Amniotic epithelial cell (primary cell): ENCODE data around the gene OR11H1.
"Not testable (repeated sequence)": the region's sequence is repeated elsewhere in the genome, so short reads cannot be mapped to it uniquely, and the experiment has no call there.

Experiments used
- DNase-seq: peaks from one replicate; pipeline ENCODE4 v3.0.0-alpha.2; 2010; ENCODE audit warnings: low read depth

The OR11H1 gene, protein sequence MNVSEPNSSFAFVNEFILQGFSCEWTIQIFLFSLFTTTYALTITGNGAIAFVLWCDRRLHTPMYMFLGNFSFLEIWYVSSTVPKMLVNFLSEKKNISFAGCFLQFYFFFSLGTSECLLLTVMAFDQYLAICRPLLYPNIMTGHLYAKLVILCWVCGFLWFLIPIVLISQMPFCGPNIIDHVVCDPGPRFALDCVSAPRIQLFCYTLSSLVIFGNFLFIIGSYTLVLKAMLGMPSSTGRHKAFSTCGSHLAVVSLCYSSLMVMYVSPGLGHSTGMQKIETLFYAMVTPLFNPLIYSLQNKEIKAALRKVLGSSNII

DNA sequence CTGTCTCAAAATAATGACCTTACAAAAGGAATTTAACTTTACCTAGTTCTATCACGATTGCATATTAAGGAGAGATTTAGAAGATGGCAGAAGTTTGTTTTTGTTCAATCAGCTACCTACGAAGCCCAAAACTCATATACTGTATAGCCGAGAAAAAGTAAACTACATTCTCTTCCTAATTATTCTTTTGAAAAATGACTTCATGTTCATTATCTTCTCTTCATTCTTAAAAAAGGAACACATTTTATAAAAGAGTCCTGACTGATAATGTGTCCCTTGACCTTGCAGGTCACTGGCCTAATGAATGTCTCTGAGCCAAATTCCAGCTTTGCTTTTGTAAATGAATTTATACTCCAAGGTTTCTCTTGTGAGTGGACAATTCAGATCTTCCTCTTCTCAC, at the start of gene OR11H1:
Gene OR11H1 (plus strand): TSS at position 301 of the 400 bp plus-strand sequence. CDS start 0 bp downstream, at position 301.
- not testable (repeated sequence) for DNase-seq

DNA sequence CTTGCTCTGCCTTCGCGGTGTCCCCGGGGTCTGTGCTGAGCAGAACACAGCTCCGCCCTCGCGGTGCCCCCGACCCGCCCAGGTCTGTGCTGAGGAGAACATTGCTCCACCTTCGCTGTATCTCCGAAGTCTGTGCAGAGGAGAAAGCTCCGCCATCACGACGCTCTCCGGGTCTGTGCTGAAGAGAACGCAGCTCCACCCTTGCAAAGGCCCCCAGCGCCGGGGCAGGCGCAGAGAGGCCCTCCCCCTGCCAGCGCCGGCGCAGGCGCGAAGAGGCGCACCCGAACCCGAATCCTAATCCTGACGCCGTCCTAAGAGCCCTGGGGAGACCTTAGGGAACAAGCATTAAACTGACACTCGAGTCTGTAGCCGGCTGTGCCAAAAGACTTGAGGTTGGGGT, 18.0 kb upstream of the OR11H1 start:
- not testable (repeated sequence) for DNase-seq

DNA sequence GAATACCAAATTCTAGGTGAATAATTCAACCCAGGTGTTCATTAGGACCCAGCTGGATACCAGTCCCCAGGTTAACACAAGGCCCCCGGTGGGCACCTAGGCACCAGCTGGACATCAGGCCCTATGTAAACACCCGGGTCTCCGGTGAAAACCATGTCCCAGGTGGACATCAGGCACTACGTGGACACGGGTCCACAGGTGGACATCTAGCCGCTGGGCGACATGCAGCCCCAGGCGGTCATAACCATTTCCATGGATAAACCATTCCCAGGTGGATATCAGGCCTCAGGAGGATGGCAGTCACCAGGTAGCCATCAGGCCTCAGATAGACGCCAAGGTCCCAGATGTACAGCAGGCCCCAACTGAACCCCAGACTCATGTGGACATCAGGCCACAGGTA, 12.1 kb upstream of the OR11H1 start:
- not testable (repeated sequence) for DNase-seq

DNA sequence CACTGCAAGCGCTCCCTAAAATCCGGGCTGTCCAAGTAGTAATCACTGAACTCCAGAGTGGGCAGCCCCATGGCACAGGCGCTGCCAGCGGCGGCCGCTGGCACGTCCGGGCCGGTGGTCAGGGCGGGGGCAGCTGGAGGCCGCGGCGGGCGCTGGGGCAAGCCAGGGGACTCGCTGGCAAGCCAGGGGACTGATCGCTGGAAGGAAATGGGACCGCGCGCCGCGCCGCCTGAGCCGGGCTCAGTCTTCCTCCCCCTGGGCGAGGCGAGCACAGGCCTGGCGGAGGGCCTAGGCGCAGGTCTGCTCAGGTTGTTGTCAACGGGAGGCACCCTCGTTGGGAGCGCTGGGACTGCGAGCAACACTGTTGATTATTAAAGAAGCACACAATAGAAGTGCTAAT, 25.8 kb downstream of the OR11H1 start:
- not testable (repeated sequence) for DNase-seq

DNA sequence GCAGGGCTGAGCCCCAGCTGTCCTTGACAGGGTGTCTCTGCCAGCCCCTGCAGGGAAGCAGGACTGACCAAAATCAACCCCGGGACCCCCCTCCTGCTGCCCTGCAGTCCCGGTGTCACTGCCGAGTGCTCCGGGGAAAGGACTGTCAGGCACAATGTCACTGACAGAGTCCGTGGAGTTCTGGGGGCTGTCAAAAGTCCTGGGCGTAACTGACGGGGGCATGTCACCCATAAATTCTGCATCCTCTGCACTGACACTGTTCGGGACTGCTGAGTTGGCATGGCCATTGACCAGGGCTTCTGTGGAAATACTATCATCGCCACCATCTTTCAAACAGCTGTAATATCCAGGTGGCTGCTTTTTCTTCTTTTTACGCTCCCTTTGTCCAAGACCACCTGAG, 35.5 kb downstream of the OR11H1 start:
- not testable (repeated sequence) for DNase-seq

DNA sequence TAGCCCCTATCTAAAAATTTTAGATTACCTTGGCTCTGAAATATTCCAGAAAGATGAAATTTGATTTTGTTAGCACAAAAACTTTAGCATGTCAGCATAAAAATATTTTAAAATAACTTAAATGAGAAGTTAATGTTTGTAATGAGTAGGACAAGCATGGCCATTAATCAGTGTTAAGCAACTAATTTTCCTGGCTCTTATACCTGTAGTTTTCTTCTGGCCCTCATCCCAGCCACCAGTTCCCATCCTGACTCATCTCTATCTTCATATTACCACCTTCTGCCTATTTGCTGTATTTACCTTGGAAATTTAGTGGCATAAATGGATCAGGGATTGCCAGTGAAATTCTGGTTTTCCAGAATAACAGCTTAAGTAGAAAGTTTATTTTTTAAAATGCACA, 37.1 kb downstream of the OR11H1 start:
- not testable (repeated sequence) for DNase-seq
